ENCODE data around the gene DKK2.

DKK2 gene

GRCh38 chr4:106907216-106907615, 128.9 kb downstream of the DKK2 start:
- in situ Hi-C loops (cut with HindIII; ENCODE audit: low sequenced_read_pairs), result no loop called here
- no peak for DNase-seq (ENCODE audit: low read depth)
- TF ChIP-seq CTCF (IDR thresholded peaks at IDR 0.05; ENCODE audit: low read depth, low read length, missing control alignments), result no peak
- no peak overlapping the region for H3K4me3 ChIP-seq (ENCODE audit: low read depth, low read length)

- no peak for TF ChIP-seq CTCF (IDR thresholded peaks at IDR 0.05; ENCODE audit: low read depth, low read length, missing control alignments)
- in situ Hi-C loops (cut with HindIII; ENCODE audit: low sequenced_read_pairs), result no loop called here
- no peak for DNase-seq (ENCODE audit: low read depth)
- H3K4me3 ChIP-seq (ENCODE audit: low read depth, low read length), result no peak overlapping the region
Measured at GRCh38 chr4:106906728-106907127, 129.4 kb downstream of the DKK2 start.

GRCh38 chr4:106898621-106899230, 137.4 kb downstream of the DKK2 start:
- H3K4me3 ChIP-seq (ENCODE audit: low read depth, low read length), result no peak overlapping the region
- DNase-seq (ENCODE audit: low read depth), result peak; percentile 49
- in situ Hi-C loops (cut with HindIII; ENCODE audit: low sequenced_read_pairs), result no loop called here
- peak; percentile 72 for TF ChIP-seq CTCF (IDR thresholded peaks at IDR 0.05; ENCODE audit: low read depth, low read length, missing control alignments)

GRCh38 chr4:106893903-106894302, 142.2 kb downstream of the DKK2 start:
- in situ Hi-C loops (cut with HindIII; ENCODE audit: low sequenced_read_pairs), result no loop called here

GRCh38 chr4:106893395-106893881, 142.7 kb downstream of the DKK2 start:
- in situ Hi-C loops (cut with HindIII; ENCODE audit: low sequenced_read_pairs), result no loop called here
- DNase-seq (ENCODE audit: low read depth), result no peak
- TF ChIP-seq CTCF (IDR thresholded peaks at IDR 0.05; ENCODE audit: low read depth, low read length, missing control alignments), result no peak

More at GRCh38 chr4:106893903-106894302, 142.2 kb downstream of the DKK2 start:
- no peak overlapping the region for H3K4me3 ChIP-seq (ENCODE audit: low read depth, low read length)
- DNase-seq (ENCODE audit: low read depth), result no peak
- TF ChIP-seq CTCF (IDR thresholded peaks at IDR 0.05; ENCODE audit: low read depth, low read length, missing control alignments), result no peak

GRCh38 chr4:106892786-106893185, 143.3 kb downstream of the DKK2 start:
- no peak for TF ChIP-seq CTCF (IDR thresholded peaks at IDR 0.05; ENCODE audit: low read depth, low read length, missing control alignments)
- in situ Hi-C loops (cut with HindIII; ENCODE audit: low sequenced_read_pairs), result no loop called here
- no peak overlapping the region for H3K4me3 ChIP-seq (ENCODE audit: low read depth, low read length)
- no peak for DNase-seq (ENCODE audit: low read depth)

More at GRCh38 chr4:106893395-106893881, 142.7 kb downstream of the DKK2 start:
- no peak overlapping the region for H3K4me3 ChIP-seq (ENCODE audit: low read depth, low read length)
